ENCODE measurements around the gene APBB2.

- peak in 10 of 12 donors; percentile 6 to 51 (median 28) for TF ChIP-seq CTCF (IDR thresholded peaks at IDR 0.05)
- no peak for TF ChIP-seq POLR2A (IDR thresholded peaks at IDR 0.05)
Observed at GRCh38 chr4:40980318-40980883, 233.9 kb downstream of the APBB2 start.

Measured in heart left ventricle (tissue), 13 donors.